Upper lobe of left lung (tissue), 4 donors: Measurements from ENCODE around the gene C4orf36.

Source experiments
- CTCF ChIP-seq, 6 experiments: fragments of 450-650 bp in 4 of 6; fragments of 200-600 bp in 2 of 6; sonication (generic) in 2 of 6; IDR thresholded peaks; one replicate each; pipeline ENCODE4 v1.5.1; 2016 to 2019; ENCODE audit warnings: antibody characterized with exemption in 6 of 6
- POLR2A ChIP-seq, 4 donors: fragments of 450-650 bp; IDR thresholded peaks; one replicate each; pipeline ENCODE4 v1.5.1; 2016 to 2017; ENCODE audit warnings: antibody characterized with exemption in 4 of 4, mild to moderate bottlenecking in 2 of 4

- TF ChIP-seq CTCF (IDR thresholded peaks at IDR 0.05) (no peak), POLR2A (IDR thresholded peaks at IDR 0.05) (no peak)
Measured at GRCh38 chr4:86833615-86834014, 58.6 kb downstream of the C4orf36 start.
